RWPE1 (cell line): ENCODE data around the gene TAF4.
"Not testable (repeated sequence)": the region's sequence is repeated elsewhere in the genome, so short reads cannot be mapped to it uniquely, and the experiment has no call there.

Source experiments
- CTCF ChIA-PET: fragments of 350-600 bp; sonication (Branson Sonifier 250); formaldehyde crosslinking; extraction: SDS; loops from one replicate; lab custom pipeline; 2021; lab: Yijun Ruan, JAX
- POLR2A ChIA-PET: fragments of 400-600 bp; formaldehyde crosslinking; extraction: SDS; loops from one replicate; lab custom pipeline; 2020; ENCODE audit warnings: antibody characterized with exemption; ENCODE audit not compliant: low non-redundant PET; lab: Yijun Ruan, JAX
- DNase-seq: peaks from one replicate; pipeline ENCODE4 v3.0.0; 2012; ENCODE audit warnings: low spot score
- H3K27ac ChIP-seq: fragments of 450-650 bp; 2 replicates; pipeline ENCODE4 v1.5.1; 2017
- CTCF ChIP-seq: fragments of 450-650 bp; conservative IDR thresholded peaks from 2 replicates; pipeline ENCODE4 v1.5.1; 2017; ENCODE audit warnings: low read depth, mild to moderate bottlenecking

TAF4 gene

DNA sequence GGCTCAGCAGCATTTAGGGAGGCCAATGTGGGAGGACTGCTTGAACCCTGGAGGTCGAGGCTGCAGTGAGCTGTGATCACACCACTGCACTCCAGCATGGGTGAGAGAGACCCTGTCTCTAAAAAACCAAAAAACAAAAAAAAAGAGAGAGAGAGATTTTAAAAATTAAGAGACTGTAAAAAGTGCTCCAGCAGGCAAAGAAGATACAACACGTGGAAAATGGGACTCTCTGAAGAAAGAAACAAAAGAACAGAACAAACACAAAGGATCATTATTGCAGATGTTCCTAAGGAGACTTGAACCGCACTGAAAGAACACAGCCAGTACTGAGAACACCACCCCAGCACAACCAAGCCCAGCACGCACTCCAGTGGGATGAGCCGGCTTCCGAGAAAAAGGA is 74.2 kb downstream of the TAF4 start:
- CTCF ChIA-PET = no interaction called here
- POLR2A ChIA-PET = no interaction called here
- no peak for TF ChIP-seq CTCF
- no peak for DNase-seq
- no peak overlapping the region for H3K27ac ChIP-seq

- DNase-seq = no peak
- H3K27ac ChIP-seq = no peak overlapping the region
- ChIA-PET POLR2A (no interaction called here), CTCF (no interaction called here)
- no peak for TF ChIP-seq CTCF
Measured at GRCh38 chr20:61990484-61990883, 75.2 kb downstream of the TAF4 start.

DNA sequence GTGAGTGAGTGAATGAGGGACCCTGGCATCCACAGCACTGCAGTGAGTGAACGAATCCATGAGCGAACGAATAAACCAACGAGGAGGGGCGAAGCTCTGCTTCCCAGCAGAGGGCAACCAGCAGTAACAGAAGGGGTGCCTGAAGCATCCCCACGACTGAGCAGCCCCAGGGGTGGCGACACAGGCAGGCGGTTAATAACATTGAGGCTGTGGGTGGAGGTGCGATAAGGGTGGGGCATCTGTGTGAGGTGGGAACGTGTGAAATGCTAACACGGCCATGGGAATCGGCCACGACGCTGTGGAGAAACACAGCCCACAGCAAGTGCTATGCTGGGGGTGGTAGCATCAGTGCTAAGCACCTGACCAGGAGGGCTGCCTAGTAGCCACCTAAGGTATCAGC is 75.9 kb downstream of the TAF4 start:
- DNase-seq = no peak
- CTCF ChIA-PET = interaction anchor here (0.6 kb wide), 1 partner anchor 27 kb away, joined by 3 read pairs; no protein-coding TSS in a partner anchor
- H3K27ac ChIP-seq = no peak overlapping the region
- POLR2A ChIA-PET = no interaction called here
- TF ChIP-seq CTCF = no peak

DNA sequence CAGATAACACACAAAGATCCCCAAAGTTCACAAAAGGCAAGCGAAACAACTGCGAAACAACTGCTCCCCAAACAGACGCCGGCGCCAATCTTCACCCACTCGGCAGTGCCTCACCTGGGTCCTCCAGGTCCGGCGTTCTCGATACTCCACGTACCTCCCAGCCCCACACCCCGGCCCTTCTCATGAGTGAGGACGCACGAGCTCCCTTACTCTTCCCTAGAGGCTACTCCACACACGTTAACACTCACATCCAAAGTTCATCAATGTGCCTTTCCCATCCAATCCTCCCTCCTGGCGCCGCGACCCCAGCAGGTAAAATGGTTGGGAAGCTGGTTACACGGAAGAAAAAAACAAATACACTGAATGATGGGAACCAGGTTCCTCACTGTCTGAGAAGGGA is 77.0 kb downstream of the TAF4 start:
- ChIA-PET CTCF (no interaction called here), POLR2A (interaction anchor here (0.5 kb wide), 1 partner anchor 355 kb away, joined by 3 read pairs; no protein-coding TSS in a partner anchor)
- DNase-seq = no peak
- no peak overlapping the region for H3K27ac ChIP-seq
- TF ChIP-seq CTCF = no peak

DNA sequence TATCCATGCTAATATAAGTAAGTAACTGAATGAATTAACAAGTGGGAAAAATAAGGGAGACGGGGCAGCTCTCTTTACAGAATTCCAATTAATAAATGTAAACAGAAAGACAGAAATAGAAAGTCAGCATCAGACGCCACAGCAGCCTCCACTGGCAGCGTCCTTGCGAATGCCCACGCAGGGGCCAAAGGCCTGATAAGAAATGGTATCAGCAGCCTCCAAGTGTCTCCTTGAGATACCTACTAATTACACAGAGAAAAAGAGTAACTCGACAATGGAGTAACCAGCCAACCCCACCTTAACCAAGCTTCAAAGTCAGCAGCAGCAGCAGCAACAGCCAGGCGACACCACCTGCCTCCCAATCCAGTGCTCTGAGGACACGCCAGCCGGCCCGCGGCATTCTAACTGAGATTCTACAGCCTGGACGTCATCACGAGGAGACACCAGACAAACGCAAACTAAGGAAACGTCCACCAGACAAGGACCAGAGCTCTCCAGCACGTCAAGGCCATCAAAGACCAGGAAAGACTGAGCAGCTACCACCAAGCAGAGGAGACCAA is 78.8 kb downstream of the TAF4 start:
- ChIA-PET POLR2A (no interaction called here), CTCF (no interaction called here)
- no peak for TF ChIP-seq CTCF
- no peak overlapping the region for H3K27ac ChIP-seq
- DNase-seq = no peak

DNA sequence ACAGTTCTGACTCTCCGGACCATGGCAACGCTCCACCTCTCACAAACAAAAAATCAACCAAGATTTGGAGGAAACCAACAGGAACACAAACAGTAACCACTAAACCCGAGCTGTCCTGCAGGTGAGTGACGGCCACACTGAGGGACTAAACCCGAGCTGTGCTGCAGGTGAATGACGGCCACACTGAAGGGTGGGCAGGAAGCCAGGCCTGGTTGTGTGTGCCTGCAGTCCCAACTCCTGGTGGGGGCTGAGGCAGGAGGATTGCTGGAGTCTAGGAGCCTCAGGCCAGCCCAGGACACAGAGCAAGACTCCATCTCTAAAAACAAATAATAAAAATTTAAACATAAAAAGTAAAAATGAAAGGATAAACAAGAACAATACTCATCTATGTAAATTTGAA is 80.6 kb downstream of the TAF4 start:
- H3K27ac ChIP-seq = no peak overlapping the region
- ChIA-PET POLR2A (no interaction called here), CTCF (no interaction called here)
- DNase-seq = no peak
- no peak for TF ChIP-seq CTCF

DNA sequence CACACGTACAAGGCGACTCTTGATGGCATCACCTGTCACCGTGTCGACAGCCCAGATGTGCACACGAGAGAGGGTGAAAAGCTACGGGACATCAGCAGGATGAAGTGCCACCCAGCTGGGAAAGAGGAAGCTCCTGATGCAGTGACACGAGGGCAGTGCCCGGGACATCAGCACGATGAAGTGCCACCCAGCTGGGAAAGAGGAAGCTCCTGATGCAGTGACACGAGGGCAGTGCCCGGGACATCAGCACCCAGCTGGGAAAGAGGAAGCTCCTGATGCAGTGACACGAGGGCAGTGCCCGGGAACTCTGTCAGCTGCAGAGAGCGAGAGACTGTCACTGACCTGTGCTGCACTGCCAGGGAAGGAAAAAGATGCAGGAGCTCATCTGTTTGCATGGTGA is 81.2 kb downstream of the TAF4 start:
- H3K27ac ChIP-seq, POLR2A ChIA-PET, DNase-seq: not testable (repeated sequence)
- CTCF ChIA-PET = interaction anchor here (0.6 kb wide), 1 partner anchor 950 kb away, joined by 3 read pairs; no protein-coding TSS in a partner anchor
